HG03039 (cell line): Measurements from ENCODE around the gene CRBN.
A peak's percentile ranks its signal among the peaks of the same experiment; 100 is the strongest.

ENCODE experiments used
- ATAC-seq: cut with Tn5 transposase; IDR thresholded peaks from one replicate; pipeline ENCODE4 v1.9.1; 2021; ENCODE audit warnings: mild to moderate bottlenecking, moderate library complexity; ENCODE audit not compliant: unreplicated experiment

CRBN gene

GRCh38 chr3:3179407-3180094 is at the start of gene CRBN:
Gene CRBN (minus strand): TSS chr3:3179691. CDS start chr3:3179687, 4 bp downstream.
- ATAC-seq, result peak; percentile 98

- ATAC-seq, result no peak
Observed at GRCh38 chr3:3227640-3228039, 48.1 kb upstream of the CRBN start.

DNA sequence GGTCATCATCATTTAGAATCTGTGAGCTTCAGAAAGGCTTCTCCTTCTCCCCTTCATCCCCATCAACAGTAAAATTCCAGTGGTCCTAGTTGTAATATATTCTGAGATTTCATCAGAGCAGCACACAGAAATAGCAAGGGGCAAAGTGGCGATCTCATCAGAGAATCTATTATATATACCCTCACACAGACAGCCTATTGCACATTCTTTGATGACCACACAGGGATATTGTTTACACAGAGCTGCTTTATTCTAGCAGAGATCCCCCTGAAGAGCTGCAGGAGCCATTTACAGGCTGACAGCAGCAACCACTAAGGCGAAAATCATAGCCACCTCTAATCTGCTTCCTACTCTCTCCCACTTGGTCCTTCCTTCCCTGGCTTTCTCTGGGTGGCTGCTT is 42.0 kb upstream of the CRBN start:
- no peak for ATAC-seq

- no peak for ATAC-seq
Observed at GRCh38 chr3:3216401-3216800, 36.9 kb upstream of the CRBN start.

DNA sequence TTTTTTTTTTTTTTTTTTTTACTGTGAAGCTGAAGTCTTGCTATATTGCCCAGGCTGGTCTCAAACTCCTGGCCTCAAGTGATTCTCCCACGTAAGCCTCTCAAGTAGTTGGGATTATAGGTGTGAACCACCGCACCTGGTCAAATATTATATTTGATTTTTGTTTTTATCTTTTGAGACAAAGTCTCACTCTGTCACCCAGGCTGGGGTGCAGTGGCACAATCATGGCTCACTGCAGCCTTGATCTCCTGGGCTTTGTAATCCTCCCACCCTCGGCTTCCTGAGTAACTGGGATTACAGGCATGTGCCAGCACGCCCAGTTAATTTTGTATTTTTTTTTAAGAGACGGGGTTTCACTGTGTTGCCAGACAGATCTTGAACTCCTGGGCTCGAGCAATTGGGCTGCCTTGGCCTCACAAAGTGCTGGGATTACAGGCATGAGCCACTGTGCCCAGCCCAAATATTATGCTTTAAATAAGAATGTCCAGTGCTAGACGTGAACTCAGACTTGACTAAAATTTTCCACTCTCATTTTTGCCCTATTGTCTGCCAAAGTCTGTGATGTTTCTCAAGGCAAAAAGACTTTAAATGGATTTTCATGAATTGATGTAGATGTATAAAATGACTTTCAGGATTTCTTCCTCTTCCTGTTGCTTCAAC is 33.4 kb upstream of the CRBN start:
- no peak for ATAC-seq

DNA sequence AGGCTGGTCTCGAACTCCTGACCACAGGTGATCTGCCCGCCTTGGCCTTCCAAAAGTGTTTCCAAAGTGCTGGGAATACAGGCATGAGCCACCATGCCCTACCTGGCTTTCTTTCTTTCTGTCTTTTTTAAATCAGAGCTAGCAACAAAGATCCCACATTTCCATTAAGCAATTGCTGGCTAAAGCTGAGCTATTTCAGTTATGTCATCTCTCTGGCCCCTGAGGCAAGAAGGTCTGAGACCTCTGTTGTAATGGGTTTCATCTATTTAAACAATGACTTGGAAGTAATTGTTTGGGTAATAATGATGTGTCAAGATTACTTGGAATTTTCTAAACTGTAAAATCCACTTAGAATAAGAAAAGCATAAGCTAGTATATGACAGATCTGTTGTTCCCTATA is 30.2 kb upstream of the CRBN start:
- no peak for ATAC-seq

- ATAC-seq, result no peak
Observed at GRCh38 chr3:3209057-3209456, 29.6 kb upstream of the CRBN start.

GRCh38 chr3:3201611-3202010 is 22.1 kb upstream of the CRBN start:
- peak; percentile 95 for ATAC-seq

GRCh38 chr3:3200632-3201212 is 21.2 kb upstream of the CRBN start:
- ATAC-seq, result peak; percentile 43

- ATAC-seq, result no peak
Observed at GRCh38 chr3:3199306-3199705, 19.8 kb upstream of the CRBN start.

GRCh38 chr3:3196148-3196861 is 16.8 kb upstream of the CRBN start:
- no peak for ATAC-seq

DNA sequence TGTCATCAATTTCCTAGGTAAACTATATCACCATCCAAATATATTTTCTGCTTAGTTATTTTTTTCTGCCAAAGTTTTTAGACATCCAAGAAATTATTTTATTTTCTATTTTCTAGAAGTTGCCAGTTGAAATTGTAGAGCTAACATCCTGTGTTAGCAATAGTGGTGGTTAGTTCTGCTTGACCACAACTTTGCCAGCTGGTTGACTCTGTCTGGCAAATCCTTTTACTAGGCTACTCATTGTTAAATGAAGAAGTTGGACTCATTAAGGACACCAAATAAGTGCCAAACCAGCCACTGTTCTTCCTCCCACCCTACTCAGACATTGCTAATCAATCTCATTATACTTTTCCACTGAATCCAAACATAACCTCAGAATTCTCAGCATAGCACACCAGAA is 15.4 kb upstream of the CRBN start:
- no peak for ATAC-seq

DNA sequence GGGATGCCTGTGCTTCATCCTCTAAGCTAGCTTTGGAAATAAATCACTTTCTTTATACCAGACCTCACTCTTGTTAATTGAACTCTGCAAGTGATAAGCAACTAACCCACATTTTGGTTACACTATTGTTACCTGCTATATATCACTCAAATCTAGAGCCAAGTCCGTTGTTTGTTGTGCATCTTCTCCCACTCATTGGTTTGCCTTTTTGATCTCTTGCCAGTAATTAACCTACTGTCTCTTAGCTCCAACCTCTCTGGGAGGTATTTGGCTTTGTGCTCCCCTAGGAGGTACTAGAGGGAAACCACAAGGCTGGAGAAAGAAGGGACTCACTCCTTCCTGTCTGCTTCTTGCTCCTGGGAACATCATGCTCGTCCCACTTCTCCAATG is 12.8 kb upstream of the CRBN start:
- no peak for ATAC-seq

DNA sequence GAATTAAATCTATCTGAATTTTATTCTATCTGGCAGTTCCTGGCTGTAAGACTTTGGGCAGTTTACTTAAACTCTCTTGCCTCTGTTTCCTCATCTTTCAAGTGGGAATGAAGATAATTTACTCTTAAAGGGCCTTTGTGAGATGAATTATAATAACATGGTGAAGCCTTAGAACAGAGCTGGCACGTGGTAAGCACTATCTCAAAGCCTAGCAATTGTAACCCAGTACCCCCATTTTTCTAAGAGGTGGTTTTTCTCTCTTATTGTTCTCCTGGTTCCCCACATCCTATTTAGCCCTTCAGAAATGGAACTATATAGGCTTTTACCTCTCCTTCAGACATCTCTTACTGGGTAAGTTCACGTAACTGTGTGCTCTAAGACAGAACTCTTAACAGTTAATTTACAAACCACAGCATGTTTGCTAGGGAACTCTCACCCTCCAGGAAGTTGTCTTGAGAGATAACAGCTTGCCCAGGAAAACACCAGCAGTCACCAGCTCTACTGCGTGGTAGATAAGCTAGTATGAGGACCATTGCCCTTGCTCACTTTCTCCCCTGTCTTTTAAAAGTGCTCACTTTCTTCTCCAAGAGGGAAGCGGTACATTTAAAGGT is 12.3 kb upstream of the CRBN start:
- no peak for ATAC-seq

- no peak for ATAC-seq
Observed at GRCh38 chr3:3189961-3190360, 10.5 kb upstream of the CRBN start.

- ATAC-seq, result no peak
Observed at GRCh38 chr3:3189102-3189727, 9.7 kb upstream of the CRBN start.

GRCh38 chr3:3184876-3185275 is 5.4 kb upstream of the CRBN start:
- no peak for ATAC-seq

- ATAC-seq, result no peak
Observed at GRCh38 chr3:3180456-3180855, 965 bp upstream of the CRBN start.

- ATAC-seq, result no peak
Observed at GRCh38 chr3:3178498-3179328, 778 bp downstream of the CRBN start.
